HG03175 (cell line): ENCODE results near the gene OR6C74.

Experiments used
- ATAC-seq: cut with Tn5 transposase; IDR thresholded peaks from one replicate; pipeline ENCODE4 v1.9.1; 2021; ENCODE audit warnings: mild to moderate bottlenecking, moderate library complexity; ENCODE audit not compliant: unreplicated experiment

Gene OR6C74

GRCh38 chr12:55244309-55244708 lies at the start of gene OR6C74:
Gene OR6C74, plus strand, starts transcription at chr12:55244609. Its CDS starts 2,679 bp downstream, at chr12:55247288.
- no peak for ATAC-seq

GRCh38 chr12:55220725-55221124 lies 23.7 kb upstream of the OR6C74 start, which contains the start of gene OR10A7:
Gene OR10A7, plus strand, starts transcription at chr12:55221025. Its CDS starts 0 bp downstream, at chr12:55221025.
- no peak for ATAC-seq

GRCh38 chr12:55226523-55226922 lies 17.9 kb upstream of the OR6C74 start:
- ATAC-seq, result no peak

GRCh38 chr12:55227643-55228042 lies 16.8 kb upstream of the OR6C74 start:
- no peak for ATAC-seq

- ATAC-seq, result no peak
Measured at GRCh38 chr12:55246159-55246558, 1.8 kb downstream of the OR6C74 start.

DNA sequence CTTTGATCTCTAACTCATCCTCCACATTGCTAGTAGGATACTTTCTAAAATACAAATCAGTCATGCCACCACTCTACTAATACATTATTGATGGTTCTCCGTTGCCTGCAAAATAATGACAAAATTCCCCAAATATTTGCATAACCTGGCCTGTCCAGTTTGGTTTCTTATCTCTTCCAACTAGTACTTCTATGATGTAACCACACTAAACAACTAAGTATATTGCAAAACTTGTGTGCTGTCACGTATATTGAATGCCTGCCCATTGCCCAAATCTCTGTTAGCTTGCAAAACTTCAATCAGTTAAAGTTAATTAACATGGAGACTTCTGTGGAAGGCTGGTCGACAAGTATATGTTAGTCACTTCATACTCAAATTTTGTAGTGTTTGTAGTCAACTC lies 6.5 kb downstream of the OR6C74 start:
- ATAC-seq, result no peak

DNA sequence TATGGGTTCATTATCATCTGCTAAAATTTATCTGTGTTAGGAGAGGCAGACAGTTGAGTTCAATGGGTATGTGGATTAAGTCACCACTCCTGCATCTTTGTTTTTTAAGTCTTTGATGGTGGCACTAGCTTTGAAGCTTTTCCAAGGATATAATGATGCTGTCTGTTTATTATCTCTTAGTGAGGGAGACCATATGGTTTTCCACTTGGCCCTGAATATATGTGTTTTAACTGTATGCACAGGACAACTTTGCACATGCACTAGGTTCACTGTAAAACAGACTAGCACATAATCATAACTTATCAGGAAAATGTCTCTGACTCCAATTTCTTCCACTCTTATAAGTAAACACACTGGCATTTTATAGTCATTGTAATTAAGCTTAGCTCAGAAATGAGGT lies 8.9 kb downstream of the OR6C74 start:
- no peak for ATAC-seq

DNA sequence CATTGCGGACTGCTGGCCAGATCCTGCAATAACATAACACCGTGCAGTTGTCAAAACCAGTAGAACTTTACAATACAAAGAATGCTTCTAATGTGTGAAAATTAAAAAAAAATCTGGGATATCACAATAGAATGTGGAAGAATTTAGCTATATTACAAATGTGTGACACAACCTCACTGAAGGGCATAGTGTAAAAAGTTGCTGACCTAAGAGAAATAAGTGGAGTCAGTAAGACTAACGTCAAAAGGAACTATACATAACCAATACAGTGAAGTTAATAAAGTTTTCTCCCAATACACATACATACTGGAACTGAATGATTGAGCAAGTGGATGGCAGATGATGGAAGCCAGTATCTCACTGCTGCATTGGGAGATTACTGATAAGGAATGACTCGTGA lies 12.4 kb downstream of the OR6C74 start:
- no peak for ATAC-seq

DNA sequence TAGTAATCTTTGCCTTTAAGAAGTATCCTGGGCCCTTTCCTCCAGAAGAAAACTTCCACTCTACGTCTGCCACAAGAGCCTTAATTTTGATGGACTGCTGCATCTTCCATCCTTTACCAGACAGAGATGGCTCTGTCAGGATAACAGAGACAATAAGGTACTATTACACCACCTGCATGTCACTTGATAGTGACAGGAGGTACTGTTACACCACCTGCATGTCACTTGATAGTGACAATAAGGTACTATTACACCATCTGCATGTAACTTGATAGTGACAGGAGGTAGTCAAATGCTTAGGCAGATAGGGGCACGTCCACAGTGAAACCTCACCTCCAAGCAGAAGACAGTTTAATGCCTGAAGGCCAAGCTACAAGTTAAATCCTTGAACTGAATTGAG lies 13.9 kb downstream of the OR6C74 start:
- no peak for ATAC-seq

GRCh38 chr12:55280991-55281390 lies 36.6 kb downstream of the OR6C74 start:
- no peak for ATAC-seq

- ATAC-seq, result no peak
Measured at GRCh38 chr12:55289999-55290398, 45.6 kb downstream of the OR6C74 start.
